Stimulated activated CD4-positive, alpha-beta T cell treated with anti-CD3 and anti-CD28 coated beads, Interleukin-4, amount 100 ng/mL, for 48 hours (primary cell): ENCODE data around the gene LRRC72.

Source experiments
- DNase-seq, 2 donors: peaks; one replicate each; pipeline ENCODE4 v3.0.0-alpha.2; 2020; ENCODE audit warnings: low read depth in 2 of 2

Gene LRRC72

DNA sequence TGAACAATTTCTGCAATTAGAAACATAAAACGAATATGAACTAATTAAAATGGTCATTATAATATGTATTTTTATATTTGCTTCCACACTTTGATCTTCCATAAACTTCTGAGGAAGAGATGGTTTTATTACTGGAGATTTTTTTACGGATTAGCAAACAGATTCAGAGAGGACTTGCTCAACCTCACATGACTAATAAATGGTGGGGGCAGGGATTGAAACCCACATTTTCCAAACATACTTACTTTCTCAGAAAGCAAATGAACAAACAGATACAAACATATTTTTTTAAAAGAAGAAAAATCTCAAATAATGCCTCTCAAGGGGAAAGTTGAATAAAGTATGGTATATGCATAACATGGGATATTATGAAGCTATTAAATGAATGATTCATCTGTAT, 100.6 kb downstream of the LRRC72 start:
- DNase-seq: no peak

DNA sequence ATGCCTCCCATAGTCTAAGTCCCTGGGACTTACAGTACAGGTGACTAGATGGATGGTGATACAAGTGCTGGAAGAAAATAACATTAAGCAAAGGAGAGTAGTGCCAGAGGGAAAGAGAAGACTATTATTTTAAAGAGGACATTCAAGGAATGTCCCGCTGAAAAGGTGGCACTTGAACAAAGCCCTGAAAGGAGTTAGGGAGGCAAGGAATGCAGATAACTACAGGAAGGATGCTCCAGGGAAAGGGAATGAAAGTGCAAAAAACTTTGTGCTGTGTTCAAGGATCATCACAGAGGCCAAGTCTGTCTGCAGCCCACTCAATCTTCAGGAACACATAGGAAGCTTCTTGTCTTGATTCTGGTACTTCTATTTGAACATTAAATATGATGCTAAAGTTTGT, 104.0 kb downstream of the LRRC72 start:
- no peak for DNase-seq
